Testis (tissue), 3 donors: Measurements from ENCODE around the gene CPHXL. TPM values are rescaled to one million over a fixed set of nuclear protein-coding genes. Genes with fewer than 3 reads are reported as not detected.

Experiments
- DNase-seq: peaks from one replicate; pipeline ENCODE4 v3.0.0-alpha.2; 2019
- H3K27ac ChIP-seq, 2 donors: fragments of 200-600 bp; sonication (generic); one replicate each; pipeline ENCODE4 v1.5.1; 2019
- H3K27me3 ChIP-seq: fragments of 200-600 bp; sonication (generic); one replicate; pipeline ENCODE4 v1.5.1; 2019
- H3K36me3 ChIP-seq: fragments of 200-600 bp; sonication (generic); one replicate; pipeline ENCODE4 v1.5.1; 2017; ENCODE audit warnings: low read depth; ENCODE audit errors: missing control alignments
- H3K4me1 ChIP-seq: fragments of 200-600 bp; sonication (generic); one replicate; pipeline ENCODE4 v1.5.1; 2019
- H3K4me3 ChIP-seq, 2 donors: fragments of 200-600 bp; sonication (generic); one replicate each; pipeline ENCODE4 v1.5.1; 2017 to 2019
- H3K9me3 ChIP-seq: fragments of 200-600 bp; sonication (generic); one replicate; pipeline ENCODE4 v1.5.1; 2017
- POLR2A ChIP-seq: fragments of 450-650 bp; IDR thresholded peaks from one replicate; pipeline ENCODE4 v1.6.1; 2017; ENCODE audit warnings: antibody characterized with exemption, mild to moderate bottlenecking, moderate library complexity
- WGBS, 2 donors: methylation state at CpG; one replicate each; pipeline ENCODE4 v1.1.5; 2018; 5-methylcytosine and 5-hydroxymethylcytosine counted together
- intact Hi-C: fragments of 100-400 bp; cut with DNase I; formaldehyde crosslinking; loops from one replicate; pipeline ENCODE4 v1.15.1; 2023; ENCODE audit warnings: low total_unique reads
- polyA plus RNA-seq: library from polyadenylated mRNA; stranded (reverse); fragments of 350-450 nt; fragmentation: Illumina TruSeq; extraction: RNeasy Lipid Tissue Mini Kit (QIAGEN cat#74804); gene quantifications from one replicate; pipeline ENCODE4 v1.2.3, GENCODE V29; 2014; ENCODE audit warnings: low read depth, low replicate concordance; ENCODE audit not compliant: insufficient read depth
- total RNA-seq, 2 donors: library from RNA; depleted of rRNA; stranded (reverse); fragments of >200 nt; gene quantifications; one replicate each; pipeline ENCODE4 v1.2.3, GENCODE V29; 2016
- TF ChIP-seq, protein P1 (sequence below), 3 experiments: fragments of 450-650 bp in 2 of 3; fragments of 200-600 bp in 1 of 3; sonication (generic) in 1 of 3; IDR thresholded peaks; one replicate each; pipeline ENCODE4 v1.5.1; 2016 to 2019; ENCODE audit warnings: antibody characterized with exemption in 3 of 3, mild to moderate bottlenecking in 2 of 3, moderate library complexity in 1 of 3

The CPHXL gene
- total and polyA plus RNA-seq, 3 donors from 2014 or later, result 0.54 to 1.2 (median 0.68) TPM

DNA sequence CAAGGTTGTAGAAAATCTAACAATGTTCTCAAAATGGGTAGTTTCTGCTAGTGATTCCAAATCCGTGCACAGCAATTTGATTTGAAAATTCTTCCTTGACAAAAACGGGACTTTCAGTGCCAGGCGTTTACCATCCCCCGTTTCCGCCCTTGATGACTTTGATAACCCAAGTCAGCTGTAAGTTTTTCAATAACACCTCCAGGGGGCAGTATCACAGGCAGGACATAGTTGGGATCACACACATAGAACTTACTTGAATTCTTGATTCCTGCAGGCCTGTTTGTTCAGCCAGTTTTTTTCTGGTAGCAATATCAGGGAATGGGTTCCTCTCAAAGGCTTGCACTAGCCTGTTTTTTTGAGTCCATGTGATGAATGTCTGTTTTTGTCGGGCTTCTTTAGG is 30.6 kb downstream of the CPHXL start:
- DNase-seq, result no peak
- Histone ChIP-seq H3K27me3 (no peaks in the 10 kb centered on the region), H3K36me3 (no peaks in the 10 kb centered on the region), H3K27ac (no peak overlapping the region), H3K4me3 (no peak overlapping the region), H3K4me1 (no peaks in the 10 kb centered on the region), H3K9me3 (no peaks in the 10 kb centered on the region)
- 78 to 89% methylated on average over 6 of the region's 6 CpGs for WGBS, 2 donors
- TF ChIP-seq, protein P1, sequence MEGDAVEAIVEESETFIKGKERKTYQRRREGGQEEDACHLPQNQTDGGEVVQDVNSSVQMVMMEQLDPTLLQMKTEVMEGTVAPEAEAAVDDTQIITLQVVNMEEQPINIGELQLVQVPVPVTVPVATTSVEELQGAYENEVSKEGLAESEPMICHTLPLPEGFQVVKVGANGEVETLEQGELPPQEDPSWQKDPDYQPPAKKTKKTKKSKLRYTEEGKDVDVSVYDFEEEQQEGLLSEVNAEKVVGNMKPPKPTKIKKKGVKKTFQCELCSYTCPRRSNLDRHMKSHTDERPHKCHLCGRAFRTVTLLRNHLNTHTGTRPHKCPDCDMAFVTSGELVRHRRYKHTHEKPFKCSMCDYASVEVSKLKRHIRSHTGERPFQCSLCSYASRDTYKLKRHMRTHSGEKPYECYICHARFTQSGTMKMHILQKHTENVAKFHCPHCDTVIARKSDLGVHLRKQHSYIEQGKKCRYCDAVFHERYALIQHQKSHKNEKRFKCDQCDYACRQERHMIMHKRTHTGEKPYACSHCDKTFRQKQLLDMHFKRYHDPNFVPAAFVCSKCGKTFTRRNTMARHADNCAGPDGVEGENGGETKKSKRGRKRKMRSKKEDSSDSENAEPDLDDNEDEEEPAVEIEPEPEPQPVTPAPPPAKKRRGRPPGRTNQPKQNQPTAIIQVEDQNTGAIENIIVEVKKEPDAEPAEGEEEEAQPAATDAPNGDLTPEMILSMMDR (IDR thresholded peaks at IDR 0.05), result peak in 1 of 3 experiments; percentile 10
- no peak for TF ChIP-seq POLR2A
- intact Hi-C loops, result no loop called here

DNA sequence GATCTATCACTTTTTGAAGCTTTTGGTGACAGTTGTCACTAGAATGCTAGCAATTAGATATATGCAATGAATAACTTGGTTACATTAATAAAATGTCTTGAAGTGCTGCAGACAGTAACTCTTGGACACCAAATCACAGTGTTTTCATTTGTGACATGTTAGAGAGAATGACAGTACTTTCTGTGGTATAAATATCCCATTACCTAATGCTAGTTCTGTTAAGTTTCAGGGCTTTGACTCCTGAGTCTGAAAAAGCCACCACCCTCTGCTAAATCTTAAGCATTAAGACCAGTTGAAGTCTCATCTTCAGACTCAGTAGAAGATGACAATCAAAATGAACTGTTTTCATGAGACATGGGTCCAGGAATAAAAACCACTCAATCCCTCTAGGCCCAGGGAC is 38.9 kb downstream of the CPHXL start:
- intact Hi-C loops, result no loop called here
- no peak overlapping the region for H3K4me3 ChIP-seq
- TF ChIP-seq, protein P1 (IDR thresholded peaks at IDR 0.05), result no peak
- TF ChIP-seq POLR2A, result no peak
- H3K36me3 ChIP-seq, result no peaks in the 10 kb centered on the region
- H3K27me3 ChIP-seq, result no peaks in the 10 kb centered on the region
- H3K4me1 ChIP-seq, result no peaks in the 10 kb centered on the region
- H3K27ac ChIP-seq, result no peak overlapping the region
- DNase-seq, result no peak
- H3K9me3 ChIP-seq, result no peaks in the 10 kb centered on the region

DNA sequence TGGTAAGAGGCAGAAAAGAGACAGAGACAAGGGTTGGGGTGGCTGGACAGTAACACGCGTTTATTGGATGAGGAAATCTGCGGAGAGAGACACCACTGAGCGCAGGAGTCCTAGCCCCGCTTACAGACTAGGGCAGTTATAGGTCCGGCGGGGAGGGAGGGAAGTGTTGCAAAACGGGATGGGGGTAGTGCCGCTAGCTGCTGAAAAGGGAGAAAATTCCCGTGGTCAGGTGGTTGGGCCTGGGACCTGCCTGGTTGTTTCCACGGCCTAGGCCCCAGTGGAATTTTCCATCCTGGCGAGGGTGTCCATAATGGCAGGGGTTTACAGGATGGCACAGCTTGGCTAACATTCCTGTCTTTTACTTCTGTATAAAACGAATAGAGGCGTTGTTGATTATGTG is 44.0 kb downstream of the CPHXL start:
- WGBS, 2 donors, result 78 to 81% methylated on average over 14 of the region's 14 CpGs
- Histone ChIP-seq H3K27ac (no peak overlapping the region), H3K4me3 (no peak overlapping the region), H3K4me1 (no peaks in the 10 kb centered on the region), H3K9me3 (no peaks in the 10 kb centered on the region), H3K27me3 (no peaks in the 10 kb centered on the region), H3K36me3 (no peaks in the 10 kb centered on the region)
- DNase-seq, result no peak
- TF ChIP-seq POLR2A, result no peak
- TF ChIP-seq, protein P1 (IDR thresholded peaks at IDR 0.05), result no peak
- intact Hi-C loops, result no loop called here

DNA sequence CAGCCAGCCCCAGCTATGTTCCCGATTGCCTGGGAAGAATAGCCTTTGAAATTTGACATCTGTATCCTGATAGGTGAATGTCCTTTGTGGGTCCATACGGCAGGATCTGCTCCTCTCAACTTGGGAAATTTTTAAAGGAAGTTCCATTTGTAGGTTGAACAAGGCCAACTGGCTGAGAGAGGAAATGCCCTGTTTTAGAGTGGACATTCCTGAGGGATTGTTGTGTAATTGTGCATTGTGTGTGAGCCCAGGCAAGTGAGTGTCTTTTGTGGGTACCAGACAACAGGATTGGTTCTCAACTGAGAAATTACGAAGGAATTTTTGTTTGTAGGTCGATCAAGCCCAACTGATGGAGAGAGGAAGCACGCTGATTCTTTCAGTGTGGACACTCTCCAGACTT is 46.9 kb downstream of the CPHXL start:
- intact Hi-C loops, result no loop called here
- H3K4me1 ChIP-seq, result no peaks in the 10 kb centered on the region
- no peak for DNase-seq
- no peaks in the 10 kb centered on the region for H3K27me3 ChIP-seq
- H3K36me3 ChIP-seq, result no peaks in the 10 kb centered on the region
- no peaks in the 10 kb centered on the region for H3K9me3 ChIP-seq
- H3K4me3 ChIP-seq, result no peak overlapping the region
- no peak for TF ChIP-seq POLR2A
- TF ChIP-seq, protein P1 (IDR thresholded peaks at IDR 0.05), result no peak
- peak overlapping the region in 1 of 2 donors; percentile 66 for H3K27ac ChIP-seq
- 86 to 89% methylated on average over 5 of the region's 5 CpGs for WGBS, 2 donors

DNA sequence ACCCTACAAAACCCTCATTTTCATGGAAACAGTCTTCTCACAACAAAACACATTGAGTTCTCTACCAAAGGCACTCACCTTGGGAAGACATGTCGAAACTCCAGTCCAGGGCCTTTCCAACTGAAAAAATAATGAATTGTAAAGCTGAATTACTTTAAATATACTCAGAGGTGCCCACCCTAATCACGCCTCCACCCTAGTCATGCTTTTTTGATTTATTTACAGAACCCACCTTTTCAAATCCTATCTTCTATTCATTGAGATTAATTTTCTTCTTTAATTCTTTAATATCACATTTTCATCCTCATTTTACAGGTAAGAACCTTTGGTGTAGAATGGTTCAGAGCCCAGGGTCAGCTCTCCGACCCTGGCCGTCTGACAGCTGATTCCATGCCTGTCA is 49.4 kb downstream of the CPHXL start, which contains the start of gene CPHXL2:
TSS of gene CPHXL2 (minus strand) at position 101 of the 400 bp plus-strand sequence. CDS start at position 91, 10 bp downstream.
- DNase-seq, result no peak
- Histone ChIP-seq H3K9me3 (no peaks in the 10 kb centered on the region), H3K36me3 (no peaks in the 10 kb centered on the region), H3K4me1 (no peaks in the 10 kb centered on the region), H3K27ac (no peak within 1 kb of the TSS), H3K27me3 (no peaks in the 10 kb centered on the region), H3K4me3 (no peak within 1 kb of the TSS)
- intact Hi-C loops, result no loop called here
- 91 to 93% methylated on average over 4 of the region's 4 CpGs for WGBS, 2 donors
- TF ChIP-seq, protein P1 (IDR thresholded peaks at IDR 0.05), result no peak
- TF ChIP-seq POLR2A, result no peak
